Activated T-helper 1 cell treated with anti-CD3 and anti-CD28 coated beads, Interleukin-12 subunit alpha, Interleukin-12 subunit beta, Interleukin-2, Interleukin-4 antibody, amounts not matched to agents 30 ng/mL and 10 ng/mL and 1 ng/mL, durations not matched to agents 14 hours and 24 hours and 36 hours (primary cell): ENCODE results near the gene OBSL1. TPM values are rescaled to one million over a fixed set of nuclear protein-coding genes. Genes with fewer than 3 reads are reported as not detected.

Experiments used
- DNase-seq: peaks from one replicate; pipeline ENCODE4 v3.0.0; 2021; ENCODE audit warnings: low spot score
- H3K27ac Mint-ChIP-seq: one replicate; pipeline ENCODE4 v1.8.0; 2021; ENCODE audit warnings: mild to moderate bottlenecking, mixed read lengths
- H3K27me3 Mint-ChIP-seq: one replicate; pipeline ENCODE4 v1.8.0; 2022; ENCODE audit warnings: mild to moderate bottlenecking, moderate library complexity, mixed read lengths; ENCODE audit not compliant: insufficient read depth
- H3K36me3 Mint-ChIP-seq: one replicate; pipeline ENCODE4 v1.8.0; 2021; ENCODE audit warnings: low read depth, mixed read lengths
- H3K4me1 Mint-ChIP-seq: one replicate; pipeline ENCODE4 v1.8.0; 2021; ENCODE audit warnings: low read depth, mixed read lengths
- H3K4me3 Mint-ChIP-seq: one replicate; pipeline ENCODE4 v1.8.0; 2021; ENCODE audit warnings: mild to moderate bottlenecking, moderate library complexity, mixed read lengths
- H3K9me3 Mint-ChIP-seq: one replicate; pipeline ENCODE4 v1.8.0; 2021; ENCODE audit warnings: mixed read lengths
- intact Hi-C: fragments of 100-400 bp; cut with micrococcal nuclease; formaldehyde crosslinking; loops from one replicate; pipeline ENCODE4 v1.15.1; 2024
- total RNA-seq: library from RNA; stranded (reverse); gene quantifications from 2 replicates; pipeline ENCODE4 v1.2.3, GENCODE V29; 2022

OBSL1 gene
- total RNA-seq, 1 donor from 2014 or later = 0.21 TPM

DNA sequence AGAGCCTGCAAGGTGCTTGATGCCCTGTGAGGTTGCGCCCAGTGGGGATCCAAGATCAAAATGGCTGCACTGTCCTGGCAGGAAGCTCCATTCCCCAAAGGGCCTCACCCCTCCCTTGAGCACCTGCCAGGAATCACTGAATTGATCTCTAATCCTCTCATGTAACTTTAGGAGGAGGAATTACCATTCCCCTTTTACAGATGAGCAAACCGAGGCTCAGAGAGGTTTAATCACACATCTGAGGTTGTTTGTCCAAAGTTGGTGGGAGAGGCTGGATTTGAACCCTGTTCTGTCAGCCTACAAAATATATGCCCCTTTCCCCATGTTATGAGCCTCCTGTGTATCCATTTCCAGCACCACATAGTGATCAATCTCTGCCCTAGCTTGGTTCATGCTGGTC is 46.5 kb downstream of the OBSL1 start:
- H3K36me3 Mint-ChIP-seq = no peaks in the 10 kb centered on the region
- no peak overlapping the region for H3K27ac Mint-ChIP-seq
- intact Hi-C loops = no loop called here

GRCh38 chr2:219523031-219523671 is 48.2 kb downstream of the OBSL1 start:
- H3K36me3 Mint-ChIP-seq = no peaks in the 10 kb centered on the region
- no peaks in the 10 kb centered on the region for H3K4me1 Mint-ChIP-seq
- no peaks in the 10 kb centered on the region for H3K9me3 Mint-ChIP-seq
- DNase-seq = no peak
- H3K4me3 Mint-ChIP-seq = no peak overlapping the region
- peaks cover 68% of the 10 kb centered on the region for H3K27me3 Mint-ChIP-seq
- intact Hi-C loops = no loop called here
- no peak overlapping the region for H3K27ac Mint-ChIP-seq

More for the DNA sequence above, 46.5 kb downstream of the OBSL1 start:
- Mint-ChIP-seq H3K27me3 (peaks cover 72% of the 10 kb centered on the region), H3K4me3 (no peak overlapping the region), H3K9me3 (no peaks in the 10 kb centered on the region), H3K4me1 (no peaks in the 10 kb centered on the region)
- no peak for DNase-seq

DNA sequence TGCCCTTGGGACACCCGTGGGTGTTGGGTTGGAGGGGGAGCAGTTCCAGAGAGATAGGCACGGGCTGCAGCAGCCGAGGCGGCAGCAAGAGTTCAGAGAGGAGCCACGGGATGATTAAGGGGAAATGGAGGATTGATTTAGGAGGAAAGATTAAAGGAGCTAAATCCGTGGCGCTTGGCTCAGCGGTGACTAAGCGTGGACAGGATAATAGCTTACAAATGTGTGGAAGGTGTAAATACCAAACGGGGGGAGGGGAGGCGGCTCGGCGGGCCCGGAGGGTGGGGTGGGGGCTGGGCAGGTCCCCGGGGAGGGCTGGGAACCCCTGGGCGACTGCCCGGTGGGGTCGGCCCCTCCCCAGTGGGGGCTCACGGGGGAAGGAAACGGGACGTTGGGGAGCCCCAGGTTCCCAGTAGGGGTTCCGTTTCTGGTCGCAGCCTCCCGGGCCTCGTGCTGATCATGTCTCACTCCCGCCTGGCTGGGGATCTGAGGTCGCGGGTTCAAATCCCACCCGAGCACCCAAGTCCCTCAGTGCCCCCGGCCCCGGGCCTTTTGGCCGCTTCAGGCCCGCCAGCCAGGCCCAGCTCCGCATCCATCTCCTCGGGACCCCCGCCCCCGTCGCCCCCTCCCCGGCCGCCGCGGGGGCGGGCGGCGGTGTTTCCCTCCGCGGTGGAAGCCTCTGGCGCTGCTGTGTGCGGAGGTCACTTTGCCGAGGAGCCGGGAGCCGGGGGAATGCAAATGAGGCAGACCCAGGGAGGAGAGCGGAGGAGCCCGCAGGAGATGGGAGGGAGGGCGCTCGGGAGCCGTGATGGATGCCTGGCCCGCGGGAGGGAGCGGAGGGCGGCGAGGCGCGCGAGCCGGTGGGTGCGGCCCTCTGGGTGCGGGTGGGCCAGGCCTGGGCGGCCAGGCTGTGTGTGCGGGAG is 49.0 kb downstream of the OBSL1 start:
- no peaks in the 10 kb centered on the region for H3K9me3 Mint-ChIP-seq

GRCh38 chr2:219521066-219521880 is 50.1 kb downstream of the OBSL1 start:
- Mint-ChIP-seq H3K36me3 (no peaks in the 10 kb centered on the region), H3K4me1 (no peaks in the 10 kb centered on the region), H3K9me3 (no peaks in the 10 kb centered on the region), H3K27ac (no peak overlapping the region), H3K4me3 (no peak overlapping the region), H3K27me3 (peaks cover 73% of the 10 kb centered on the region)
- DNase-seq = no peak
- intact Hi-C loops = no loop called here

More for the DNA sequence above, 49.0 kb downstream of the OBSL1 start:
- H3K4me3 Mint-ChIP-seq = no peak overlapping the region
- intact Hi-C loops = no loop called here
- H3K27ac Mint-ChIP-seq = peak overlapping the region; percentile 4
- peaks cover 68% of the 10 kb centered on the region for H3K27me3 Mint-ChIP-seq
- no peaks in the 10 kb centered on the region for H3K36me3 Mint-ChIP-seq
- H3K4me1 Mint-ChIP-seq = no peaks in the 10 kb centered on the region
- no peak for DNase-seq

DNA sequence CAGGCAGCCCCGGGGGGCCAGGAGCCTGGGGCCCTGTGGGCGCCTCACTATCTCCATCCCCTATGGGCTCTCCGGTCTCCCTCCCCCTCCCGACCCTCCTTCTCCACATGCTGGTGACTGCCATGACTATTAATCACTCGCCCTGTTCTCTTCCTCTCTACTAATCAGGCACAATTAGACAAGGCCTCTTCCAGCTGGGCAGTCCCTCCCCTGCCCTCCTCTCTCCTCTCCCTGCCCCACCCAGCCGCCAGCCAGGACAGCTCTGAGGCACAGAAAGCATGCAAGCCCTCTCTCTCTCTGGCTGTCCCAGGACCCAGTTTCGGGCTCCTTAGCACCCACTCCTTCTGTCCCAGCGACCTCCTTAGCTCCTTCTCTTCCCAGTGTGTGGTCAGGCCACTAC is 51.3 kb downstream of the OBSL1 start:
- intact Hi-C loops = no loop called here
- Mint-ChIP-seq H3K4me1 (no peaks in the 10 kb centered on the region), H3K27ac (no peak overlapping the region), H3K9me3 (no peaks in the 10 kb centered on the region), H3K27me3 (peaks cover 67% of the 10 kb centered on the region), H3K4me3 (no peak overlapping the region), H3K36me3 (no peaks in the 10 kb centered on the region)
- DNase-seq = no peak

- H3K36me3 Mint-ChIP-seq = no peaks in the 10 kb centered on the region
- H3K27me3 Mint-ChIP-seq = peaks cover 67% of the 10 kb centered on the region
- intact Hi-C loops = no loop called here
- no peaks in the 10 kb centered on the region for H3K4me1 Mint-ChIP-seq
- H3K27ac Mint-ChIP-seq = no peak overlapping the region
- DNase-seq = no peak
- H3K9me3 Mint-ChIP-seq = no peaks in the 10 kb centered on the region
- no peak overlapping the region for H3K4me3 Mint-ChIP-seq
Measured at GRCh38 chr2:219519526-219519916, 51.8 kb downstream of the OBSL1 start.

DNA sequence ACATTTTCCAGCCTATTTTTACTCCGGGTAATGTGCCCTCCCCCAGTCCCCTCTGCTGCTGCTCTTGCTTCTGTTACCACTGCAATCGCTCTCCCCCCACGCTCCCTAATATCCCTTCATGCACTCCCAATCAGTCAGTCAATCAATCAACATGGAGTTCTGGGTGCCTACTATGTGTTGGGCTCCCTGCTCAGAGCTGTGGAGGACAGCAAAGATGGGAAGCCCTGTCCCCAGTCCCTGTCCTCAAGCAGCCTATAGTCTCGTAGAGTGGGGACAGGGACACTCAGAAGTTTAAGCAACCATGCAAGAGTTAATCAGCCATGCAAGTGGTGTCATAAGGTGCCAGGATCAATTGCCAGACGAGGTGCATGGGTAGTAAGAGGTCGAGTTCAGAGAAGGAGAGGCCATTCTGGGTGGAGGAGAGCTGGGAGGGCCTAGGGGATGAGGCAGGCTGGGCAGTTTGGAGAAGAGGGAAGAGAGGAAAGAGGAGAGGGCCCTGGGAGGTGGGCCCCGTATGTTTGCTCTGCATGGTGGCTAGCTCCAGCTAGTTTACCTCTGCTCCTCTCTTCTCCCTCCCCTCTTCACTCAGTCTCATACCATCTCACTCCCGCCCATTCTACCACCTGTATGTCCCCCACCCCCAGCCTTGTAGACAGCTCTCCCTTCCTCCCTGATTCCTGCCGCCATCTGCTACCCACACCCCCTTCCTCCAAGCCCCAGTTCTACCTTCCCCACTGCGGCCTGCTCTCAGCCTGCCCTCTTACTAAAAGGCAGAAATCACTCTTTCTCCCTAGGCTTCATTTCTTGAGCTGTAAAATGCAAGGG is 53.2 kb downstream of the OBSL1 start:
- peaks cover 63% of the 10 kb centered on the region for H3K27me3 Mint-ChIP-seq
- H3K4me3 Mint-ChIP-seq = no peak overlapping the region
- H3K27ac Mint-ChIP-seq = no peak overlapping the region
- no peaks in the 10 kb centered on the region for H3K9me3 Mint-ChIP-seq
- intact Hi-C loops = no loop called here
- DNase-seq = no peak
- H3K36me3 Mint-ChIP-seq = no peaks in the 10 kb centered on the region
- no peaks in the 10 kb centered on the region for H3K4me1 Mint-ChIP-seq

DNA sequence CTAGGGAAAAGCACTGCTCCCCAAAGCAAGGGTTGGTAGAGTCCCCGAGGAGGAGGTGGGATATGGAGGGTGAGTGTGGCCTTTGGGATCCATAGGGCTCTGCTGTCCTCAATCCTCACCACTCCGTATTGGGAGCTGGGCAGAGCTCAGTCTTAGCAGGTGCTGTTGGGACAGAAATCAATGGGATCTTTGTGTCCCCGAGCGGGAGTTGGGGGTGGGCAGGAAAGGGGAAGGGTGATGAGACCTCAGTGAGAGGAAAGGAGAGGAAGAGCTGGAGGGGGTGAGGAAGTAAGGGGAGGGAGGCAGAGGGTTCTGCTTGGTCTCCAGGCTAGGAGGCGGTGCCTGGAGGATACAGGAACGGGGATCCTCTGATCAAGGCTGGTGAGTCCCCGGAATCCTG is 54.5 kb downstream of the OBSL1 start:
- H3K9me3 Mint-ChIP-seq = no peaks in the 10 kb centered on the region
- intact Hi-C loops = no loop called here
- peaks cover 66% of the 10 kb centered on the region for H3K27me3 Mint-ChIP-seq
- H3K4me3 Mint-ChIP-seq = no peak overlapping the region
- H3K36me3 Mint-ChIP-seq = no peaks in the 10 kb centered on the region
- no peak overlapping the region for H3K27ac Mint-ChIP-seq
- no peaks in the 10 kb centered on the region for H3K4me1 Mint-ChIP-seq
- DNase-seq = no peak

GRCh38 chr2:219515874-219516629 is 55.3 kb downstream of the OBSL1 start:
- Mint-ChIP-seq H3K4me1 (no peaks in the 10 kb centered on the region), H3K9me3 (no peaks in the 10 kb centered on the region), H3K4me3 (no peak overlapping the region), H3K27ac (no peak overlapping the region), H3K36me3 (no peaks in the 10 kb centered on the region), H3K27me3 (peaks cover 64% of the 10 kb centered on the region)
- intact Hi-C loops = no loop called here
- DNase-seq = no peak

DNA sequence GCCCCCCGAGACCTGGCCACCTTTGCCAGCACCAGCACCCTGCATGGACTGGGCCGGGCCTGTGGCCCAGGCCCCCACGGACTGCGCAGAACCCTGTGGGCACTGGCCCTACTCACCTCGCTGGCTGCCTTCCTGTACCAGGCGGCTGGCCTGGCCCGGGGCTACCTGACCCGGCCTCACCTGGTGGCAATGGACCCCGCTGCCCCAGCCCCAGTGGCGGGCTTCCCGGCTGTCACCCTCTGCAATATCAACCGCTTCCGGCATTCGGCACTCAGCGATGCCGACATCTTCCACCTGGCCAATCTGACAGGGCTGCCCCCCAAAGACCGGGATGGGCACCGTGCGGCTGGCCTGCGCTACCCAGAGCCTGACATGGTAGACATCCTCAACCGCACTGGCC is 56.5 kb downstream of the OBSL1 start:
- intact Hi-C loops = no loop called here
- H3K36me3 Mint-ChIP-seq = no peaks in the 10 kb centered on the region
- H3K4me1 Mint-ChIP-seq = peaks cover 5% of the 10 kb centered on the region
- no peaks in the 10 kb centered on the region for H3K9me3 Mint-ChIP-seq
- DNase-seq = no peak
- peaks cover 66% of the 10 kb centered on the region for H3K27me3 Mint-ChIP-seq
- H3K27ac Mint-ChIP-seq = no peak overlapping the region
- H3K4me3 Mint-ChIP-seq = no peak overlapping the region

DNA sequence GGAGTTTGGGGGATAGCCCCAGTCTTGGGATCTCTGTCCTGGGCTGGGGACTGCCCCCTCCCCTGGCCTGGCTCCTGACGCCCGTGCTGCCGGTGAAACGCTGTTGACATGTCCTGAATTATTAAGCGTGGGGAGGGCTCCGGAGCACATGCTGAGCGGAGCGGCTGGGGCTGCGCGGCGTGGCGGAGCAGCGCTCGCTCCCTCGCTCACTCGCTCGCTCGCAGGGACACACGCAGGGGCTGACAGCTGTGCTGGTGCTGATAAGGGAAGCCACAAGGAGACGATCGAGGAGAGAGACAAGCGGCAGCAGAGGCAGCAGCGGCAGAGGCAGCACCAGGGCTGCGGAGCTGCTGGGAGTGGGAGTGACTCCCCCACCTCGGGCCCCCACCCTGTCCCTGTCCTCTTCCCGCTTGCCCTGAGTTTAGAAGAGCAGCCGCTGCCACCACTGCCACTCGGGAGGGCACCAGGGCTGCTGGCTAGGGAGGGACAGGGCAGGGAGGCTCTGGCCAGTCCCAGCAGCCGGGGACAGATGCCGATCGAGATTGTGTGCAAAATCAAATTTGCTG is 57.1 kb downstream of the OBSL1 start, which contains the start of gene ASIC4:
TSS of gene ASIC4 (plus strand) at position 287 of the 566 bp plus-strand sequence. CDS start at position 530, 243 bp downstream.
- H3K4me3 Mint-ChIP-seq = no peak within 1 kb of the TSS

More for the DNA sequence above, 57.1 kb downstream of the OBSL1 start, which contains the start of gene ASIC4:
- Mint-ChIP-seq H3K27me3 (peaks cover 67% of the 10 kb centered on the region), H3K36me3 (no peaks in the 10 kb centered on the region), H3K4me1 (peaks cover 10% of the 10 kb centered on the region), H3K27ac (no peak within 1 kb of the TSS), H3K9me3 (no peaks in the 10 kb centered on the region)
- intact Hi-C loops = no loop called here
- no peak for DNase-seq
